Raji (cell line): Measurements from ENCODE around the gene OGFOD2.

ENCODE experiments used
- POLR2A ChIP-seq: IDR thresholded peaks from 2 replicates; pipeline ENCODE4 v1.6.1; 2011; ENCODE audit warnings: low read depth, low read length, control low read depth; ENCODE audit not compliant: insufficient read depth

Gene OGFOD2

DNA sequence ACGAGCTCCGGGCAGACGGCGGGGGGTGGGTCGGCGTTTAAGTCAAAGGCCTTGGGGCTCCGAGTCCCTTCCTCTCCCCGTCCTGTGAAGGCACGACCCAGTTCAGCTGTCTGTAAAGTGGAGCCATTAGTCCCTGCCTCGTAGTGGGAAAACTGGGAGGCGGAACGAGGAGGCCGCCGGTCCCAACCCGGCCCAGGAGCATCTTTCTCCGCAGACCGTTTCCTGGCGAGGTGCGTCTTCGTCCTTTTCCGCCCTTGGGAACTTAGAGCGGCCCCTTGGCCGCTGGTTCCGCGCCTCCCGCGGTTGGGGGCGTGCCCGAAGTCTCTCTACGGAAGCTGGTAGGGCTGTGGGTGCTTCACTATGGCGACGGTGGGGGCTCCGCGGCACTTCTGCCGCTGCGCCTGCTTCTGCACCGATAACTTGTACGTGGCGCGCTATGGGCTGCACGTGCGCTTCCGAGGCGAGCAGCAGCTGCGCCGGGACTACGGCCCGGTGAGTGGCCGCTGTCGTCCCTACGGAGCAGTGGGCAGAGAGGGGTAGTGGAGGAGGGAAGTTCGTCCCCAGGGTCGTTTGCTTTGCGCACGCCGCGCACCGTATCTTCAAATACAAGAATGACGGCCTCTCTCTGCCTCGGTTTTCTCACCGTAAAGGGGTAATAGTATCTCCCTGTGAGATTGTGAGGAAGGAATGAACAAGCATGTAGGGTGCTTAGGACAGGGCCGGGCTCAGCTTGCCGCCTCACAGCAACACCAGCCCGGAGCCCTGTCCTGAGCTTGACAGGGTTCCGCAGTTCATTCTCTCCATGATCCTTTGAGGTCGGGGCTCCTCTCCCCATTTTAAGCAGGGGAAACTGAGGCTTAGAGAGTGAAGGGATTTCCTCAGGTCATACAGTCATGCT lies at the start of gene OGFOD2:
Gene OGFOD2 (plus strand): TSS at position 353 of the 898 bp plus-strand sequence. CDS start 8 bp downstream, at position 361.
- peak; percentile 88 for TF ChIP-seq POLR2A

DNA sequence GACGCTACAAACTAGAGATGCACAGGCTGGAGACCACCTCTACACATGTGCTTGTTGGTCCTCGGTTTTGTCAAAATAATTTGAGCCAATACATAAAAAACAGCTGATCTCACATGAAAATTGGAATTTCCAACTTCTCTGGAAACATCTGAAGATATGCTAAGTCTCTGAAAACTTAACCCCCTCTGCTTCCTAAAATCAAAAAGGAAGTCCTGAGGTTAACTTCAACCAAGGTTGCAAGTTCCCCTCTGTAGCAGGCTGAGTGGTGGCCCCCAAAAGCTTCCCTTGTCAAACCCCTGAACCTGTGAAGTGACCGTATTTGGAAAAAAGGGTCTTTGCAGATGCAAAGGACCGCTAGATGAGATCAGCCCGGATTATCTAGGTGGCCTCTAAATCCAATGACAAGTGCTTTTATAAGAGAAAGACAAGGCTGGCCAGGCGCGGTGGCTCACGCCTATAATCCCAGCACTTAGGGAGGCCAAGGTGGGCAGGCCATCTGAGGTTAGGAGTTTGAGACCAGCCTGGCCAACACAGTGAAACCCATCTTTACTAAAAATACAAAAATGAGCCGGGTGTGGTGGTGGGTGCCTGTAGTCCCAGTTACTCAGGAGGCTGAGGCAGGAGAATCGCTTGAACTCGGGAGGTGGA lies 47.2 kb upstream of the OGFOD2 start:
- TF ChIP-seq POLR2A: no peak

DNA sequence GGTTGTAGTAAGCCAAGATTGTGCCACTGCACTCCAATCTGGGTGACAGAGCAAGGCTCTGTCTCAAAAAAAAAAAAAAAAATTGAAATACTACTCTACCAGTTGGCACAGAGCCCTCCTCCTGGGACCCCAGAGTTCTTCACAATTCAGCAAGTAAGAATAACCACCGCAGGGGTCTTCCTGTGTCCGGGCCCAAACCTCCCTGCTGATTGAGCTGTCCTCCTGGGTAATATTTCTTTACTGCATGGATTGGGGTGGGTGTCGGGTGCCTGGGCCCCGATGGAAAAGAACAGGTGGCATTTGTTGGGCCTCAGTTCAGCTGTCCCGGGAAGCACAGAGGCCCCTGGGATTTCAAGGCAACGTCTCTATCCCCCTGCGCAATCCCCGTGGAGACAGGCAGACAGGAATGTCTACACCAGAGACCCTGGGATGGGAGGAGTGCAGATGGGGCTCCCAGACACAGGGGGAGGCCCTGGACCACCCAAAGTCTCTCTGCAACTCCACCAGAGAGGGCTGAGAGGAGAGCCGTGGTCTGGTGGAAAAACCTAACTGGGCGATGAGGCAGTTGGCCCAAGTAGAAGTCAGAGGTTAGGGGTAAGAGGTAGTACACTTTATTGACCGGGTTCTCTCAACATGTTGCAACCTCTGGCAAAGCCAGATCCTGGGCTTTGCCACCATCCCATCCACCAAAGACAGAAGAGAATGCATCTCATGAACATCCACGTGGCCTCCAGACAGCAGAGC lies 46.5 kb upstream of the OGFOD2 start:
- TF ChIP-seq POLR2A: no peak

DNA sequence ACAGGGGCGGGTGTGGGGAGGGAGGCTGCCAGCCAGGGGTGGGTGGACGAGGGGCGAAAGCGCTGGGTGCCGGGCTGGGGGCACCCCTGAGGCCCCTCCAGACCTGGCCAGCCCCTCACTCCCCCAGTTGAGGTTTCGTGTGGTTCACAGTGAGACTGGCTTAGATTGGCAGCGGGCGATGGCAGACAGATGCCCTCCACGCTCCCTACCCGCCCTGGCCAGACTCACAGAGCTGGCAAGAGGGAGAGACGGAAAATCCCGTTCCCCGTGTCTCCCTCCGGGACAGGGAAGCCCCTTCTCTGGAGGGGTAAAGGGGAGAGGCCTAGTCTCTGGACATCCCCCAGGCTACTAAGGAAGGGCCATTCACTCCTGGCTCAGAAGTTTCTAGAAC lies 45.9 kb upstream of the OGFOD2 start:
- TF ChIP-seq POLR2A: no peak

DNA sequence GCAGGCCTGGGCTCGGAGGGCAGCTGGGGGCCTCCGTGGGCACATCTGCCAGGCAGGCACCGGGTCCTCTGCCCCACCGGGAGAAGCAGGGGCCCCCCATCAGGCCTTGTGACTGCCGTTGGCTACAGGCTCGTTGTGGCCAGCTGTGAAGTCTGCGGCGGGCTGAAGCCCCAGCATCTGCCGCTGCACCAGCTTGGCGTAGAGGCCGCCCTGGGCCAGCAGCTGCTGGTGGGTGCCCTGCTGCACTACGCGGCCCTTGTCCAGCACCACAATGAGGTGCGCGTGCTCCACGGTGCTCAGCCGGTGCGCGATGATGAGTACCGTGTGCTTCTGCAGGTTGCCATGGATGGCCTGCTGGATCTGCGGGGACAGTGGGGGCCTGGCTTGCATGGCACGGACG lies 45.2 kb upstream of the OGFOD2 start:
- no peak for TF ChIP-seq POLR2A

DNA sequence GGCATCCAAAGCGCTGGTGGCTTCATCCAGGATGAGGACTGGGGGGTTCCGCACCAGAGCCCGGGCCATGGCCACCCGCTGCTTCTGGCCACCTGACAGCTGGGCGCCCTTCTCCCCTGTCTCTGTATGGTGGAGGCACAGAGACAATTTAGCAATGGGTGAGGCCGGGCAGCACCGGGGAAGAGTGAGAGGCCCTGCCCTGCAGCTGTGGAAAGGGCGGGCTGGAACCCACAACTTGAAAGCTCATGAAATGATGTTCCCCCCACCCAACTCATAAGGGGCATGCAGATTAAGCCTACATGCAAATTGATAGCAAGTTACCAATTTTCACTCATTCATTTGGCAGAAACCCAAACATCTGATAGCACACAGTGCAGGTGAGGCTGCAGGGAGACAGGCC lies 42.8 kb upstream of the OGFOD2 start:
- TF ChIP-seq POLR2A: peak; percentile 13; the same call in 1 of the 2 replicates

DNA sequence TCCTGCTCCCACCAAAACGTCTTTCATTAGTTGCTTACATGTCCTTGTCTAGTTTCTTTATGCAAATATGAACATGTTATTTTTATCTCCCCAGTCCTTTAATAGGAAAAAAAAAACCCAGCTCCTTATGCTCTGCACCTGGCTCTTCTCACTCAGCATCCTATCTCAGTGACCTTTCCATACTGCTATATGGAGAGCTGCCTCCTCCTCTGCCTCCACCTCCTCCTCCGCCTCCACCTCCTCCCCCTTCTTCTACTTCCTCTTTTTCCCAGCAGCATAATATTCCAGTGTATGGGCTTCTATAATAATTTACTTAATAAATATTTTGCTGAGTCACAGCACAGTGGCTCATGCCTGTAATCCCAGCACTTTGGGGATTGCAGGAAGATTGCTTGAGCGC lies 40.3 kb upstream of the OGFOD2 start:
- TF ChIP-seq POLR2A: no peak

DNA sequence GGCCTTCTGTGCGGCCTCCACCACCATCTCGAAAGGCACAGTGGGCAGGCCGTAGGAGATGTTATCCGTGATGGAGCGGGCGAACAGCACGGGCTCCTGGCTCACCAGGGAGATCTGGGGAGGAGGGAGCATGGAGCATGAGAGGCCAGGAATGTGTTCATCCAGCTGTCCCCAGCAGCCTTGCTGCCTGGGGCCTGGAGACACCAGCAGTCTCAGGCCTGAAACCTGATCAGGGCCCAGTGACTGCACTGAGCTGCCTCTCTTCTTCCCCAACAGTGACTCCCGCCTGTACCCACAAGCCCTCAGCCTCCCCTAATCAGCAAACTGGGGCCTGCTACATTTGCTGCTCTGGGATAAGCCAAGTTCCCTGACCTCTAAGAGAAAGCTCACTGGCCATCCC lies 39.7 kb upstream of the OGFOD2 start:
- TF ChIP-seq POLR2A: no peak

DNA sequence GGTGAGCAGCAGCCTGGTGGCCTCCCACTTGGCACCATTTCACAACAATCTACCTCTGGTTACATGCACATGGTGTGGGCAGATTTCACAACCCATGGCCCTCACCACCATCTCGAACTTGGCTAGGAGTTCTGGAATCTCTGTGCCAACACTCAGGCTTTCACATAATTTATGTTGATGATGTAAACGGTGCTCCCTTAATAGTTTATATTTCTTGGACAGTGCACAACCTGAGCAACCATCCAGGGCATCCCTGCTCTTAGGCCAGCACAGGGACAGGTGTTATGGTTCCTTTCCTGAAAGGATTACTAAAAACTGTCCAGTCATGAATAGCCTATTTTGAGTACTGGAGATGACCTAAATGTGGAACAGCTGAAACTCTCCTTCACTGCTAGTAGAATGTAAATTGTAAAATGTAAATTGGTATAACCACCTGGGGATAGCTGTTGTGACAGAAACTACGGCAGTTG lies 37.4 kb upstream of the OGFOD2 start:
- TF ChIP-seq POLR2A: no peak

DNA sequence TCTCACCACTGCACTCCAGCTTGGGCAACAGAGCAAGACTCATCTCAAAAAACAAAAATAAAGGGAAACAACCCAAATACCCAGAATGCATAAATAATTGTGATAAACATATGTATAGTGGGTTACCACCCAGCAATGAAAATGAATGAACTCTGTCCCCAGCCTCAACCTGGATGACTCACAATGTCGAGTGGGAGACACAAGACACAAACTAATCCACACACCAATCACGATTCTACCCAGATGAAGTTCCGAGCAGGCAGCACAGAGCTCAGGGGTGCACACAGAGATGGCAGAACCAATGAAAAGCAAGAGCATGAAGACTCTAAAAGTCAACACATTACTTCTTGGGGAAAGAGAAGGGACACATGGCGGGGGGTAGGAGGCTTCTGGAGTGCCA lies 35.9 kb upstream of the OGFOD2 start:
- TF ChIP-seq POLR2A: no peak

DNA sequence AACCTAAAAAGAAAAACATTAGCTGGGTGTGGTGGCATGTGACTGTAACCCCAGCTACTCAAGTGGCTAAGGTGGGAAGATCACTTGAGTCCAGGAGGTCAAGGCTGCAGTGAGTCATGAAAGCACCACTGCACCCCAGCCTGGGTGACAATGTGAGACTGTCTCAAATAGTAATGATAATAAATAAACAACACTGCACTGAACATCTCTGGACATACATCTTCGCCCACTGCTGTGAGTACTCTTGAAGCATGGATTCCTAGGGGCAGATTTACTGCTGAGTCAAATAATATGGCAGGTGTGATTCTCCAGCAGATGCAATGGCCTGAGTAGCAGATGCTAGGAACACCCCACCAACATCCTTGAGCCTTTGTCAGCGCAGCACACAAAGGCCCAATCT lies 32.4 kb upstream of the OGFOD2 start:
- TF ChIP-seq POLR2A: no peak

DNA sequence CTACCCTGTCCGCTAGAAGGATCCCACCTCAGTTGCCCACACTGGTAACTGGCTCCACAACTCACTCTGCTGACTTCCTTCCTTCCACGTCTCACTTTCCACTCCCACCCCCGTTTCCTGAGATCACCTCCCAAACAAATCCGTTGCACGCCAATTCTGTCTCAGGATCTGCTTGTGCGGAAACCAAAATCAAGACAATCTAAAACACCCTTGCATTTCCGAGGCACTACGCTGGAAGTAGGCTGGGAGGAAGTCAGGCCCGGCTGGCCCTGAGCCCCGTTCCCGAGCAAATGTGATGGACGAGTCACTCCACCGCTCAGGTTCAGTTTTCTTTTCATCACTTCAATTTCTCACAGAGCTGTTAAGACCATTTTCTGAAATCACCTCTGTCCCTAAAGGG lies 31.8 kb upstream of the OGFOD2 start:
- TF ChIP-seq POLR2A: no peak

DNA sequence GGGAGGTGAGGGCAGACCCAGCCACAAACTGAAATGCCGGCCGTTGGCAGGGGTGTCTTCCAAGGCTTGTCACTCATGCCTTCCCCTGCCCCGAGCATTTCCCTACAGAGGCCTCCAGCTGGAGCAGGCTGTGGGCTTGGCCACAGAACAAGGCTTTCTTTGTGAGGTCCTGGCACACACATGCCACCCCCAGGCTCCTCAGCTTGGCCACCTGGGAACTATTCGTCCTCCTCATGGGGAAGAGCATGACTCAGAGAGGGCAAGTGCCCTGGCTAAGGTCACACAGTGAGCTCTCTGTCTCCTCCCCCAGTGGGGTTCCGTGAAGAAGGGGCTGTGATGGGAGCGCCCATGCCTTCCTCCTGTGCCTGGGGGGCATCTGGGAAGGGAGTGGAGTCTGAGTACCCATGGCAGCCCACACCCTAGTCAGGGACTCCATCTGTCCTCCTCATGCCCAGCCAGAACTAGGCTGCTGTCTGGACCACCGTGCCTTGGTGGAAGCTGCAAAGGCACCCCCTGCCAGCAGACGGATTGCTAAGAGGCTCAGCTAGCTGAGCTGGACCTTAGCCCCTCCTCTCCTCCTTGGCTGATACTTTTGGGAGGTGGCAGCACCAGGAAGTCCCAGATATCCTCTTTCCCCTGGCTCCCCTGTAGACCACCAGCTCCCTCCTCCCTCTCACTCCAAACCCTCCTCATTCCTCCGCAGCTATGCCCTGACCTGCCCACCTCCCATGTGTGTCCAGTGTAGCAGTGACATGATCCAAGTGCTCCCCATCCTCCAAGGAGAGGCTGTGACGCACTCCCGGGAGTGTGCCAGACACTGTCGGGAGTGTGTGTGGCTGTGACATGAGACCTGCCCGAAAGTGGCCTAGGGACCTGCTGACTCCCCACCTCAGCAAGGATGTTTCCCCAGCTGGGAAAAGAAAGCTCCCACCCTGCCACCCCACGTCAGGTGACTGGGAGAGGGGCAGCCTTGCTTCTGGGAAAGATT lies 30.1 kb upstream of the OGFOD2 start:
- no peak for TF ChIP-seq POLR2A

DNA sequence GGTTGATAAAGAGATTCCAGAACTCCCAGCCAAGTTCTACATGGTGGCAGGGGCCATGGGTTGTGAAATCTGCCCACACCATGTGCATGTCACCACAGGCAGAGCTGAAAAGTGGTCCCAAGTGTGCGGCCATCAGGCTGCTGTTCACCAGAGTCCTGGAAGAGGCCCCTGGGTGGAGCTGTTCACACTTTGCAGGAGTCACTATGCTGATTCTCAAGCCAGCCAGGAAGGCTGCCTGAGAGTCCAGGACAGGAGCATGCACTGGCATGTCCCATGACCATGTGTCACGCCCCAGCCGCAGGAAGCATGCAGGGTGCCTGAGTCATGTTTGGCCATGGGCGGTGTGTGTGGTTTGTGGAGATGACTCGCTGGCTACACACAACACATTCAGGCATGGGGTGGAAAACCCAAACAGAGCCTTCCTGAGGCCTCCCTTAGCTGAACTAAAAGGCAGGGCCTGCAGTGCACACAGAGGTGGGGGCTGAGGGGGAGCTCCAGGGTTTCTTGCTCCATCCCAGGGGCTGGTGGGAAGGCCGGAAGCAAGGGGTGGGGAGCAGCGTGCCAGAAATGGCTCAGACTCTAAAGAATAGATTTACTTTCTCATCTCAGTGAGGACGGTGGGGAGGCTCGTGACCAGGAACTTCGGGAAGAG lies 28.2 kb upstream of the OGFOD2 start:
- TF ChIP-seq POLR2A: no peak
